SW480 (cell line): ENCODE results near the gene BAIAP2L1.
A peak's percentile ranks its signal among the peaks of the same experiment; 100 is the strongest.

Experiments
- DNase-seq: peaks from one replicate; pipeline ENCODE4 v3.0.0-alpha.2; 2016; ENCODE audit warnings: low spot score

BAIAP2L1 gene

GRCh38 chr7:98293265-98293664, 107.6 kb downstream of the BAIAP2L1 start:
- DNase-seq: no peak

- DNase-seq: no peak
Measured at GRCh38 chr7:98291717-98292116, 109.2 kb downstream of the BAIAP2L1 start.

GRCh38 chr7:98289333-98289875, 111.5 kb downstream of the BAIAP2L1 start:
- no peak for DNase-seq

- no peak for DNase-seq
Measured at GRCh38 chr7:98288064-98288823, 112.6 kb downstream of the BAIAP2L1 start.

GRCh38 chr7:98287486-98287959, 113.4 kb downstream of the BAIAP2L1 start:
- DNase-seq: peak; percentile 85

- no peak for DNase-seq
Measured at GRCh38 chr7:98286701-98287485, 114.0 kb downstream of the BAIAP2L1 start.

- DNase-seq: peak; percentile 73
Measured at GRCh38 chr7:98286093-98286539, 114.8 kb downstream of the BAIAP2L1 start.

GRCh38 chr7:98285157-98286092, 115.5 kb downstream of the BAIAP2L1 start:
- DNase-seq: no peak

- peak; percentile 81 for DNase-seq
Measured at GRCh38 chr7:98284335-98285036, 116.4 kb downstream of the BAIAP2L1 start.

- no peak for DNase-seq
Measured at GRCh38 chr7:98283887-98284222, 117.0 kb downstream of the BAIAP2L1 start.

- no peak for DNase-seq
Measured at GRCh38 chr7:98283127-98283886, 117.6 kb downstream of the BAIAP2L1 start.

GRCh38 chr7:98282703-98283102, 118.2 kb downstream of the BAIAP2L1 start:
- DNase-seq: no peak

- DNase-seq: no peak
Measured at GRCh38 chr7:98281757-98282606, 118.9 kb downstream of the BAIAP2L1 start.

GRCh38 chr7:98280791-98281756, 119.8 kb downstream of the BAIAP2L1 start, which contains the start of gene BRI3:
TSS of gene BRI3 (plus strand) at chr7:98281686. CDS start at chr7:98281796, 110 bp downstream.
- DNase-seq: peak; percentile 94

GRCh38 chr7:98280296-98280695, 120.6 kb downstream of the BAIAP2L1 start:
- DNase-seq: no peak

- DNase-seq: no peak
Measured at GRCh38 chr7:98278936-98279335, 122.0 kb downstream of the BAIAP2L1 start.

- DNase-seq: peak; percentile 73
Measured at GRCh38 chr7:98278408-98278807, 122.5 kb downstream of the BAIAP2L1 start.

GRCh38 chr7:98276241-98276761, 124.6 kb downstream of the BAIAP2L1 start:
- no peak for DNase-seq
